MCF 10A (cell line): ENCODE data around the gene TMEM135. TPM values are rescaled to one million over a fixed set of nuclear protein-coding genes. Genes with fewer than 3 reads are reported as not detected.
"Not testable (repeated sequence)": the region's sequence is repeated elsewhere in the genome, so short reads cannot be mapped to it uniquely, and the experiment has no call there.

Experiments
- BruUV-seq: library from RNA; stranded (reverse); fragments of 400-500 nt; replicated peaks from 2 replicates; lab custom pipeline; 2021; lab: Mats Ljungman, UMichigan
- CTCF ChIA-PET: fragments of 300-600 bp; sonication (Branson Sonifier 250); formaldehyde crosslinking; extraction: SDS; loops from one replicate; lab custom pipeline; 2021; ENCODE audit warnings: antibody characterized with exemption, inconsistent platforms; lab: Yijun Ruan, JAX
- POLR2A ChIA-PET: fragments of 300-600, 350-650 bp; sonication (Branson Sonifier 250); formaldehyde crosslinking; extraction: SDS; loops from one replicate; lab custom pipeline; 2020; ENCODE audit warnings: antibody characterized with exemption, inconsistent platforms; lab: Yijun Ruan, JAX
- DNase-seq: peaks from one replicate; pipeline ENCODE4 v3.0.0-alpha.2; 2018; ENCODE audit not compliant: unreplicated experiment
- H3K27ac Mint-ChIP-seq: one replicate; pipeline ENCODE4 v1.8.0; 2022; ENCODE audit warnings: mild to moderate bottlenecking, low read depth, mixed read lengths; ENCODE audit not compliant: unreplicated experiment
- H3K27me3 Mint-ChIP-seq: one replicate; pipeline ENCODE4 v1.8.0; 2022; ENCODE audit warnings: mixed read lengths; ENCODE audit not compliant: insufficient read depth, unreplicated experiment
- H3K36me3 Mint-ChIP-seq: one replicate; pipeline ENCODE4 v1.8.0; 2022; ENCODE audit warnings: mild to moderate bottlenecking, moderate library complexity, mixed read lengths; ENCODE audit not compliant: insufficient read depth, unreplicated experiment
- H3K4me1 Mint-ChIP-seq: one replicate; pipeline ENCODE4 v1.8.0; 2022; ENCODE audit warnings: mixed read lengths; ENCODE audit not compliant: insufficient read depth, unreplicated experiment
- H3K4me3 Mint-ChIP-seq: one replicate; pipeline ENCODE4 v1.8.0; 2022; ENCODE audit warnings: mild to moderate bottlenecking, moderate library complexity, mixed read lengths; ENCODE audit not compliant: unreplicated experiment
- H3K9me3 Mint-ChIP-seq: one replicate; pipeline ENCODE4 v1.8.0; 2022; ENCODE audit warnings: mixed read lengths; ENCODE audit not compliant: unreplicated experiment
- CTCF ChIP-seq: fragments of 200-600 bp; IDR thresholded peaks from one replicate; pipeline ENCODE4 v1.8.0; 2022; ENCODE audit warnings: antibody characterized with exemption, mild to moderate bottlenecking; ENCODE audit not compliant: unreplicated experiment
- intact Hi-C: fragments of 100-400 bp; cut with micrococcal nuclease; formaldehyde crosslinking; loops from 2 replicates; pipeline ENCODE4 v1.14.1; 2022
- total RNA-seq: library from RNA; stranded (reverse); gene quantifications from 2 replicates; pipeline ENCODE4 v1.2.3, GENCODE V29; 2022

The TMEM135 gene
- total RNA-seq, 1 experiment from 2014 or later = 10.7 TPM

- Mint-ChIP-seq H3K27me3 (no peaks in the 10 kb centered on the region), H3K4me3 (no peak overlapping the region), H3K9me3 (no peaks in the 10 kb centered on the region), H3K4me1 (no peaks in the 10 kb centered on the region), H3K36me3 (peaks cover 5% of the 10 kb centered on the region), H3K27ac (no peak overlapping the region)
- TF ChIP-seq CTCF = no peak
- BruUV-seq = no TSS peak
- no peak for DNase-seq
- ChIA-PET CTCF (interaction anchor here (0.6 to 1.1 kb wide), 2 partner anchors 9 to 122 kb away, joined by 3 read pairs; no protein-coding TSS in a partner anchor), POLR2A (no interaction called here)
- intact Hi-C loops = no loop called here
Measured at GRCh38 chr11:87101956-87102580, 64.3 kb downstream of the TMEM135 start.

GRCh38 chr11:87105826-87106225 is 68.1 kb downstream of the TMEM135 start:
- H3K27ac Mint-ChIP-seq, intact Hi-C loops, BruUV-seq, H3K36me3 Mint-ChIP-seq, H3K4me3 Mint-ChIP-seq, H3K4me1 Mint-ChIP-seq, H3K27me3 Mint-ChIP-seq, DNase-seq, H3K9me3 Mint-ChIP-seq: not testable (repeated sequence)
- ChIA-PET CTCF (interaction anchor here (0.6 kb wide), 1 partner anchor 165 kb away, joined by 3 read pairs; no protein-coding TSS in a partner anchor), POLR2A (interaction anchor here (0.6 to 0.7 kb wide), 2 partner anchors 14 to 145 kb away, joined by 3 to 4 read pairs; no protein-coding TSS in a partner anchor)

- H3K27me3 Mint-ChIP-seq, CTCF ChIA-PET, DNase-seq: not testable (repeated sequence)
Measured at GRCh38 chr11:87107379-87107778, 69.6 kb downstream of the TMEM135 start.

GRCh38 chr11:87110443-87111131 is 72.9 kb downstream of the TMEM135 start:
- Mint-ChIP-seq H3K27me3 (no peaks in the 10 kb centered on the region), H3K27ac (no peak overlapping the region), H3K36me3 (peaks cover 4% of the 10 kb centered on the region), H3K9me3 (no peaks in the 10 kb centered on the region), H3K4me3 (no peak overlapping the region), H3K4me1 (no peaks in the 10 kb centered on the region)
- ChIA-PET CTCF (interaction anchor here (0.6 to 1.9 kb wide), 5 partner anchors 8 to 502 kb away, joined by 3 to 7 read pairs (median 3); no protein-coding TSS in a partner anchor), POLR2A (interaction anchor here (0.6 kb wide), 1 partner anchor 29 kb away, joined by 3 read pairs; no protein-coding TSS in a partner anchor)
- no TSS peak for BruUV-seq
- intact Hi-C loops = no loop called here
- no peak for DNase-seq
- TF ChIP-seq CTCF = no peak

More at GRCh38 chr11:87107379-87107778, 69.6 kb downstream of the TMEM135 start:
- H3K36me3 Mint-ChIP-seq, POLR2A ChIA-PET, H3K4me1 Mint-ChIP-seq, H3K9me3 Mint-ChIP-seq, BruUV-seq, intact Hi-C loops, H3K4me3 Mint-ChIP-seq, H3K27ac Mint-ChIP-seq: not testable (repeated sequence)

GRCh38 chr11:87114093-87114492 is 76.4 kb downstream of the TMEM135 start:
- no TSS peak for BruUV-seq
- DNase-seq = no peak
- ChIA-PET POLR2A (no interaction called here), CTCF (interaction anchor here (0.7 to 1.7 kb wide), 6 partner anchors 9 to 159 kb away, joined by 3 to 9 read pairs (median 4); partner anchors contain the start of gene FZD4)
- H3K27me3 Mint-ChIP-seq = no peaks in the 10 kb centered on the region
- H3K4me3 Mint-ChIP-seq = no peak overlapping the region
- no peaks in the 10 kb centered on the region for H3K4me1 Mint-ChIP-seq
- intact Hi-C loops = no loop called here
- no peaks in the 10 kb centered on the region for H3K36me3 Mint-ChIP-seq
- TF ChIP-seq CTCF = no peak
- H3K9me3 Mint-ChIP-seq = no peaks in the 10 kb centered on the region
- H3K27ac Mint-ChIP-seq = no peak overlapping the region
